HG03457 (cell line): ENCODE results near the gene CCDC150.
"Not testable (repeated sequence)": the region's sequence is repeated elsewhere in the genome, so short reads cannot be mapped to it uniquely, and the experiment has no call there.

Source experiments
- ATAC-seq: cut with Tn5 transposase; IDR thresholded peaks from one replicate; pipeline ENCODE4 v1.9.1; 2021; ENCODE audit warnings: moderate number of reproducible peaks; ENCODE audit not compliant: unreplicated experiment

Gene CCDC150

DNA sequence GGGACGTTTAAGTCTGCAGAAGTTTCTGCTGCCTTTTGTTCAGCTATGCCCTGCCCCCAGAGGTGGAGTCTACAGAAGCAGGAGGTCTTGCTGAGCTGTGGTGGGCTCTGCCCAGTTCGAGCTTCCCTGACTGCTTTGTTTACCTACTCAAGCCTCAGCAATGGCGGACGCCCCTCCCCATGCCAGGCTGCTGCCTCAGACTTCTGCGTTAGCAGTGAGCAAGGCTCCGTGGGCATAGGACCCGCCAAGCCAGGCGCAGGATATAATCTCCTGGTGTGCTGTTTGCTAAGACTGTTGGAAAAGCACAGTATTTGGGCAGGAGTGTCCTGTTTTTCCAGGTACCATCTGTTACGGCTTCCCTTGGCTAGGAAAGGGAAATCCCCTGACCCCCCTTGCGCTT is 70.5 kb downstream of the CCDC150 start:
- not testable (repeated sequence) for ATAC-seq

DNA sequence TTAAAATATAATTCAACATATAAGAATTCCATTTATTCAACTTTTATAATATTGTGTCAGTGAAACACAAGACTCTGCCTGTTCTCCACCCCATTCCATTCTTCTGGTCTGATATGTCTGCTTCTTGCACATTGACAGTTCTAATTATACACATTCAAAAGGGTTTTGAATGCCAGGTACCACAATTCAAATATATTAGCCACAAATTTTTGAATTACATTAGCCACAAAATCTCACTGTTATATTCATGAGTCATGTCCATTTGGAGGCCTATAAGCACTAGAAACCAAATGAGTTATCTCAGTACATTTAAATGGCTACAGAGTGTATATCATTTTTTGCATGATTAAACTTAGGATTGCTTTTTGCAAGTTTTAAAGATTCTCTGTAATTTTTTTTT is 72.1 kb downstream of the CCDC150 start:
- ATAC-seq, result no peak

DNA sequence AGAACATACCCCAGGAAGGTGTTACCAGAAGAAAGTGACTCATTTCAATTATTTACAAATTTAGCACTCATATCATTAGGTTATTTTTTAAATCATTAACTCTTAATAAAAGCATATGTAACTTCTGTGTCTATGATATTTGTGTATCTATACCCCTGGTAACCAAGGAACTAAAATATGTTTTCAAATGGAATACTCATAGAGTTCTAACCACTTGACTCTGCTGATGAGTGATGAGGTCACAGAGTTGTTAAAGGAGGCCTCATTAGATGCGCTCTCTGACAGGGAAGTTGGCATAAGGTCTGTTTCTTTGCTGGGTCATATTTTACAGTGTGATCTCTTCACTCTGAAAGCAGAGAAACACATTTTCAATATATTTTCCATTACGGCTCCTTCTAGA is 73.4 kb downstream of the CCDC150 start:
- ATAC-seq, result no peak

DNA sequence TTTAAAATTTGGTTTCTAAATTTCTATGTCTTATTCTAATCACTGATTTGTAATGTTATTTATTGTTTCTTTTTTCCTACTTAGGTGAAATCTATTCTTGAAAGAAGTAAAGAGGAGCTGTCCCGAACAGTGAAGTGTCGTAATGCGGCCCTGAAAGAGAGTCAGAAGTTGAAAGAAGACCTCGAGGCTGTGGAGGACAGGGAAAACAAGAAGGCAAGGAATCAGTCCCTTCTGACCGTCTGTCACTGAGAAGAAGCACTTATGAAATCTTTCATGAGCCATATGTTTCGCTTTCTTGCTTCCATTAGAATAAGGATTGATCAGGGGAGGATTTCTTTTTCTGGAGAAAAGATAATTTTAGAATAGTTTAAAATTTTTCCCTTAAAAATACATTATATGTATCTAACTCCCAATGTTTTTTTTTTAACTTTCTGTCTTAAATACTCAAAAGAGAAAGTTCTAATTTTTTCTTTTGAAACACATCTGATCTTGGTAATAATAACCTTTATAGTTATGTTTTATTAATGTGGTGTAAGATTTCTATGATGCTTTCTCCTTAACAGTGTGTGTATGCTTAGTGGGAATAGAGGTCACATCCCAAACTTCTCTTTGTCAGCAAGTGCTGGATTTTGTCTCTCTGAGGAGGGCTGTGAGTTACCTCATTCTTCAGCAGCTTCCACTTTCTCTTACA is 79.0 kb downstream of the CCDC150 start:
- ATAC-seq, result no peak

DNA sequence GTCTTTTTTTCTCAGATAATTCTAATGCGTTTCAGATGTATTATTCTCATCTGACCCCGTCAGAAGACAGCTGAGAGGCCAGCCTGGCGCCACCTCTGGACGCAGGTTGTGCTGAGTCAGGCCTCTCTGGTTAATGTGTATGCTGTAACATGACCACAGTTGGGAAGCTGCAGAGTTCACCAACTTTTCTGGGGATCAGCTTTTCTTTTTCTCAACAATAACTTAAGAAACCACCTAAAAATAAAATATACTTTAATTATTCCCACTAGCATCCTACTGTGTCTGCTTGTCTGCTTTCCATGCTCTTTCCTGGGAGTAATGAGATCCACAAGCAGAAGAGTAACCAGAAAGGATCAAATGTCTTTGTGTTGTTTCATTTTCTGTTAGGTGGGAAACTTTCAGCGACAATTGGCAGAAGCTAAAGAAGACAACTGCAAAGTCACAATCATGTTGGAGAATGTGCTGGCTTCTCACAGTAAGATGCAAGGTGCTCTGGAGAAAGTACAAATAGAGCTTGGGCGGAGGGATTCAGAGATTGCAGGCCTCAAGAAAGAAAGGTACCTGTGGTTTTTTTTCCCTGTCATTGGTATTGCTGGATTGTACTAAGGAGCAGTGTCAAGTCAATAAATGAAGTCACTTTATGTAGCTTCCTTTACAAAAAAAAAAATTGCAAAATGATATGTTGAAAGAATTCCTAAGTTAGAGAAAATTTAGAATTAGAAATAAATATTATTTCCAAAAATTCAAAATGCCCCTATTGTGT is 79.8 kb downstream of the CCDC150 start:
- ATAC-seq, result peak; percentile 79

DNA sequence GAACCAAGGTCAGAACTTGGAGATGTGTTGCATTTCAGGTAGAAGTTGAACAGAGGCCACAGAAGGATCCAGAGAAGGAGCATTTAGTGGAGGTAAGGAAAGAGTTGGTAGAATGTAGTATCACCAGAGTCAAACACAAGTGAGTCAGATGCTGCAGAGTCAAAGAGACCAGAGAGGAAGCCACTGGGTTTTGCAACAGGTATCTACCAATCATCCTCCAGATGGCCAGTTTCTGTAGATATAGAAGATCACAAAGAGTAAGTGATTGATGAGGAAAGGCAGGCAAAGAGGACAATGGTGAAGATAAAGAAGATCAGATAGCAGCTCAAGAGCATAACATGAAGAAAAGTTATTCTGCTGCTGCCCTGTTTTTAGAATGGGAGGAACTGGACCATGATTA is 84.1 kb downstream of the CCDC150 start:
- ATAC-seq, result no peak

DNA sequence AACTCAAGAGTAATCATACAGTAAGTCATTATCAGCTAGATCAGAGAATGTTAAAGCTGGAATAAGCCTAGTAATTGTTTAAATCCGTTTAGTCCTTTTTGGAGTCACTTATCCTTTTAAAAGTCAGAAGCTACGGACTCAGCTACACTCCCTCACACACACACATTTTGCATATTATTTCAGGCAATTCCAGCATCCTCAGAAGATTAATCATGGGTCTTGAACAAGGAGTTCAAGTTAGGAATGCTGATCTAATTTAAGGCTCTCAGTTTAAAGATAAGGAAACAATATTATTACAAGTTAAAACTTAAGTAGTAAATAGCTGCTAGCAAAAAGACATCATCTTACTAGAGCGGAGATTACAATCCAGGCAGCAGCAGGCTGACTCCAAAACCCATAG is 85.7 kb downstream of the CCDC150 start:
- no peak for ATAC-seq

DNA sequence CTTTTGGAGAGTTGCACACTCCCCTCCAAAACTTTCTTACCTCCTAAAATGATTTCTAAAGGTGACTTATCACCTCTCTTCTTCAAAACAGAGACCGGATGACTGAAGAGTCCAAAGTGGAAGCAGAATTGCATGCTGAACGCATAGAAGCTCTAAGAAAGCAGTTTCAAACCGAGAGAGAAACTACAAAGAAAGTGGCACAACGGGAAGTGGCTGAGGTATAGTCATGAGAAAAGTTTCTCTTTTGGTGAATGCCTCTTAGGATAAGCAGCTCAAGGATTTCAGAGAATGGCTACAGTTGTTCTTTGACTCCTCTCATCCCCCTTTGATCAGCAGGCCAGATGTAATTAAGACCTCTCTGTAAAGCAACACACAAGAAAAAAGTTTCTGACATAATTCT is 86.4 kb downstream of the CCDC150 start:
- ATAC-seq, result no peak

DNA sequence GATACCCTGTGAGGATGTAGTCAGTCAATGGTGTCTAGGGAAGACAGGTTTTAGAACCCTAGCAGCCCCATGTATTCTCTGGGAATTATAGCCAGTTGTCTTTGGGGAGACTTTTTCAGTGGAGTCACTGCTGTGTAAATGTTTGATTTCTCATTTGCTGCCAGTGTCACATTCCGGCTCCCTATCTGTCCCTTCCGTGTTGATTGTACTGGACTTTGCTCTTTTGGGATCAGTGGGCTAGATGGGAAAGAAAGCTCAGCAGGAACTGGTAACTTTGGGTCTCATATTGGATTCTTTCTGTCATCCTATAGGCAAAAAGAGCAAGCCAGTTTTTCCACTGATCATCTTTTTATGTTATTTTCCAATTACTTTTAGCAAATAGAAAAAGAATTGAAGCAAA is 89.9 kb downstream of the CCDC150 start:
- no peak for ATAC-seq

DNA sequence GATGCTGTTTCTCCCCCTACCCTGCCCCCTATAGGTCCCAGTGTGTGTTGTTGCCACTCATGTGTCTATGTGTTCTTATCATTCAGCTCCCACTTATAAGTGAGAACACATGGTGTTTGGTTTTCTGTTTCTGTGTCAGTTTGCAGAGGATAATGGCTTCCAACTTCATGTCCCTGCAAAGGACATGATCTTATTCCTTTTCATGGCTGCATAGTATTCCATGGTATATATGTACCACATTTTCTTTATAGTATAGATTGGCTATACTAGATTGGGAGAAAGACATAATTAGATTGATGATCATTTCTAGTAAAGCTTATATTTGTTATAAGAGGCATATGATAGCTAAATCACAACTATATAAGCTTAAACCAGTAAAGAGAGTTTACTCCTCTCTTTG is 97.1 kb downstream of the CCDC150 start:
- not testable (repeated sequence) for ATAC-seq

DNA sequence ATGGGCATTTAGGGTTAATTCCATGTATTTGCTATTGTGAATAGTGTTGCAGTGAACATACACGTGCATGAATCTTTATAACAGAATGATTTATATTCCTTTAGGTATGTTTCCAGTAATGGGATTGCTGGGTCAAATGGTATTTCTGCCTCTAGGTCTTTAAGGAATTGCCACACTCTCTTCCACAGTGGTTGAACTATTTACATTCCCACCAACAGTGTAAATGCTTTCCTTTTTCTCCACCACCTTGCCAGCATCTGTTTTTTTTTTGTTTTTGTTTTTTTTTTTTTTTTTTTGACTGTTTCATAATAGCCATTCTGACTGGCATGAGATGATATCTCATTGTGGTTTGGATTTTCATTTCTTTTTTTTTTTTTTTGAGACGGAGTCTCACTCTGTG is 97.5 kb downstream of the CCDC150 start:
- ATAC-seq, result no peak

DNA sequence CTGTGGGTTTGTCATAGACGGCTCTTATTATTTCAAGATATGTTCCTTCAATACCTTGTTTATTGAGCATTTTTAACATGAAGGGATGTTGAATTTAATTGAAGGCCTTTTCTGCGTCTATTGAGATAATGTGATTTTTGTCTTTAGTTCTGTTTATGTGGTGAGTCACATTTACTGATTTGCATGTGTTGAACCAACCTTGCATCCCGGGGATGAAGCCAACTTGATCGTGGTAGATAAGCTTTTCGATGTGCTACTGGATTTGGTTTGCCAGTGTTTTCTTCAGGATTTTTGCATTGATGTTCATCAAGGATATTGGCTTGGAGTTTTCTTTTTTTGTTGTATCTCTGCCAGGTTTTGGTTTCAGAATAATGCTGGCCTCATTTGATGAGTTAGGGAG is 99.5 kb downstream of the CCDC150 start:
- ATAC-seq, result no peak

DNA sequence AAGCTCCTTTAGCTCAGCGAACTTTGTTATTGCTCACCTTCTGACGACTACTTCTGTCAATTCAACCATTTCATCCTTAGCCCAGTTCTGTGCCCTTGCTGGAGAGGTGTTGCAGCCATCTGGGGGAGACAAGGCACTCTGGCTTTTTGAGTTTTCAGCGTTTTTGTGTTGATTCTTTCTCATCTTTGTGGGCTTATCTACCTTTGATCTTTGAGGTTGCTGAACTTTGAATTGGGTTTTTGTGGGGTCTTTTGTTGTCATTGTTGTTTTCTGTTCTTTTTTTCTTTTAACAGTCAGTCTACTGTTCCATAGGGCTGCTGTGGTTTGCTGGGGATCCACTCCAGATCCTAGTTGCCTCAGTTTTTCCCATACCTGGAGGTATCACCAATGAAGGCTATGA is 102.7 kb downstream of the CCDC150 start:
- no peak for ATAC-seq

DNA sequence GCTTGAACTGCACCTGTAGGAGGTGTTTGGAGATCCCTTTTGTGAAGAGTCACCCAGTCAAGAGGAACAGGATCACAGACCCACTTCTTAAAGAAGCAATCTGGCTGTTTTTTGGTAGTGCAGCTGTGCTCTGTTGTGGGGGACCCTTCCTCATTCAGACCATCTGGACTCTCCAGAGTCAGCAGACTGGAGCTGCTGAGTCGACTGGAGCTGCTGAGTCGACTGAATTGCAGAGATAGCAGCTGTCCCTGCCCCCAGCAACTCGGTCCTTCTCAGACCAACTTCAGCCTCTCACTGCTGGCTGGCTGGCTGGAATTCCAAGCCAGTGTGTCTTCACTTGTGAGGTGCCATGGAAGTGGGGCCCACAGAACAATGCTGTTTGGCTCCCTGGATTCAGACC is 103.2 kb downstream of the CCDC150 start:
- no peak for ATAC-seq

DNA sequence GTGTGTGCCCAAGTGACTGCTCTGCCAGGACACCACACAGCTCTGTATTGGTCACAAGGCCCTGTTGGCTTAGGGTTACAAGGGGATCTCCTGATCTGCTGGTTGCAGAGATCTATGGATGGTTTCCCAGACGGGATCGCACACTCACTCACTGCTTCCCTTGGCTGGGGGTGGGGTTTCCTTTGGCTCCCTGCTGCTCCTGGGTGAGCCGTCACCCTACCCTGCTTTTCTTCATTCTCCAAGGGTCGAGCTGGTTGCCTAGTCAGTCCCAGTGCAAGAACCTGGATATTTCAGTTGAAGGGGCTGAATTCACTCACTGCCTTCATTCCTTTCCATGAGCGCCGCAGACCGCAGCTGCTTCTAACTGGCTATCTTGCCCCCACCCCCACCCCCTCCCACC is 103.7 kb downstream of the CCDC150 start:
- no peak for ATAC-seq

DNA sequence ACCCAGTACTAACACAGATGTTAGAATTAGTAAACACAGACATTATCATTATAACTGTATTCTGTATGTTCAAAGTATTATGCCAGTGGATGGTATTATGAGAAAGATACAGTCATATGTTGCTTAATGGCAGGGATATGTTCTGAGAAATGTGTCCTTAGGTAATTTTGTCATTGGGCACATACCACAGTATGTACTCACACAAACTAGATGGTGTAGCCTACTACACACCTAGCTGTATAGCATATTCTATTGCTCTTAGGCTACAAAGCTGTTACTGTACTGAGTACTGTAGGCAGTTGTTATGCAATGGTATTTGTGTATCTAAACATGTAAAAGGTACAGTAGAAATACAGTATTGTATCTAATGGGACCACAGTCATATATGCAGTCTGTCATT is 106.2 kb downstream of the CCDC150 start:
- ATAC-seq, result no peak

DNA sequence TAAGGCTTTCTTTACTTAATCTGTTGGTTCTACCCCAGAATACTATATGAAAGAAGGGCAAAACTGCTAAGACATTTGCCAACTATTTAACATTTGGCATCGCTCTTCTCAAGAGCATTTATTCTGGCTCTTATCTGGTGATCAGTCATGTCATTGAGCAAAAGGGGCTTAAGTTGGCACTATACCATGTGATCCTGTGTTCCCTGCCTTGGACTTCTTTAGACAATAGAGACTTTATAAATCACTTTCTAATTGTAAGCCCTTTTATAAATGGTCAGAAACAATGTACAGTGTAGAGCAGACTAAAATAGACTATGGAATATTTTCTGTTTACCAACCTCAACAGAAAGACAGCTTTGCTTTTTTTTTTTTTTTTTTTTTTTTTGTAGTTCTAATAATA is 107.9 kb downstream of the CCDC150 start:
- ATAC-seq, result no peak

DNA sequence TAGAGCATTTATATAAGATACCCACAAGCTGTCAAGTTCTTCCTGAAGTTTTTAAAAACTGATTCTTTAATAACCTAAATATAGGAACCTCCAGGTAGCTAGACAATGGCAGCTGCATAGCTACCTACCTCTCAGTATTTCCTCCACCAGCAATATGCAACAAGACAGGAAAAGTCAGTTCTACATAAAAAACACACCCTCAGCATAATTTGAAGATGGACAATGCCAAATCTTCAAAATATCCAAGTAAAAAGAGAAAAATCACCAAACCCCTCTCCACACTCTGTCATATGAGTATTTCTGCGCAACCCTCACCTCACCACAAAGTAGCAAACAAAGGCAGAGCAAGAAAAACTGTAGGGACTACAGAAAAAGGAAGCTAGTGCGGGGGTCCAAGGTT is 108.6 kb downstream of the CCDC150 start:
- no peak for ATAC-seq

DNA sequence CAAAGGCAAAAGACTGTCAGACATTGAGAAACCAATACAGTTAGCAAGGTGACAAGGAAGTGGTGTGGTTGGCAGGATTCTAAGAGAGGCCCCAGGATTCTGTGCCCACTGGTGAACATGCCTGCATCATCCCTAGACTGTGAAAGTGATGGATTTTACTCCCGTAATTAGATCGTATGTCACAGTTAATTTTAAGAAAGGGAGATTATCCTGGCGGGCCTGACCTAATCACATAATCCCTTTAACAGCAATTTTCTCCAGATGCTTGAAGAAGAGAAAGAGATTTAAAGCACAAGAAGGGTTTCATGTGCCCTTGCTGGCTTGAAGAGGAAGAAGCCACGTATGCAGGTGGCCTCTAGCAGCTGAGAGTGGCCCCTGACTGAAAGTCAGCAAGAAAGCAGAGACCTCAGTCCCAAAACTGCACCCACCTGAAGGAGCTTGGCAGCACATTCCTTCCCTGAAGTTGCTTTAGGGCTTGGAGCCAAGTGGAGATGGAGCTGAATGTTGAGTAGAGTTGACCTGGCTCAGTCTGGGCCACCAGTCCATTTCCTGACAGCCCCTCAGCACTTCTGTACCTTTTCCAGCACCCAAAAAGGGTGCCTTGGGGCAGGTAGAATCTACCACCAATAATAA is 110.9 kb downstream of the CCDC150 start:
- no peak for ATAC-seq

DNA sequence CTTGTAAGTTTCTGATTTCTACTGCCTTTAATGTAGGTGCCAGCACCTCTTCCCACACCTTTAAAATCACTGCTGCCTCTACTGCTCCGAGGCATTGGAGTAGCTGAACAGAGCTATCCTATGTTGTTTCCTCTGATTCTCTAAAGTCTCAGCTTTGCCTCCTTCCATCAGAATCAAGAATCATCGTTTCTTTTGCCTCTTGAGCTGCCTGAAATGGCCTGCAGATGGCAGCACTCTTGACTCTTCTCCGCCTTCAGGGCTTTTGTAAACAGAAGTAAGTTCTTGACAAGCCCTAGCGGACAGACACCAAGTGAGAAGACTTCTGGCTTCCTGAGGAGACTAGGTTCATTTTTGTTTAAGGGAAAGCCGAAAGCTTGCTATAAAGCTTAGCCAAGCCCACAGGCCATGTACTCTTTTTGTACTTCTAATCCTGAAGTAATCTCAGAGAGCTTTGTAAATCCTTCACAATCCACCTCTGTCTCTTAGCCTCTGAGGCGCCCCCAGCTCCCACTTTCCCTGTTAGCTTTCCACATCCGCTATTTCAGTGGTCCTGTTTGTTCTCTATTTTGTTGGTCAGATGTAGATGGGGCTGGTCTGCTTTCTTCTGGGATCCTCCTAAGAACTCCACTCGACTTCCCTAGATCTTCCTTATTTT is 111.6 kb downstream of the CCDC150 start:
- ATAC-seq, result peak; percentile 83

DNA sequence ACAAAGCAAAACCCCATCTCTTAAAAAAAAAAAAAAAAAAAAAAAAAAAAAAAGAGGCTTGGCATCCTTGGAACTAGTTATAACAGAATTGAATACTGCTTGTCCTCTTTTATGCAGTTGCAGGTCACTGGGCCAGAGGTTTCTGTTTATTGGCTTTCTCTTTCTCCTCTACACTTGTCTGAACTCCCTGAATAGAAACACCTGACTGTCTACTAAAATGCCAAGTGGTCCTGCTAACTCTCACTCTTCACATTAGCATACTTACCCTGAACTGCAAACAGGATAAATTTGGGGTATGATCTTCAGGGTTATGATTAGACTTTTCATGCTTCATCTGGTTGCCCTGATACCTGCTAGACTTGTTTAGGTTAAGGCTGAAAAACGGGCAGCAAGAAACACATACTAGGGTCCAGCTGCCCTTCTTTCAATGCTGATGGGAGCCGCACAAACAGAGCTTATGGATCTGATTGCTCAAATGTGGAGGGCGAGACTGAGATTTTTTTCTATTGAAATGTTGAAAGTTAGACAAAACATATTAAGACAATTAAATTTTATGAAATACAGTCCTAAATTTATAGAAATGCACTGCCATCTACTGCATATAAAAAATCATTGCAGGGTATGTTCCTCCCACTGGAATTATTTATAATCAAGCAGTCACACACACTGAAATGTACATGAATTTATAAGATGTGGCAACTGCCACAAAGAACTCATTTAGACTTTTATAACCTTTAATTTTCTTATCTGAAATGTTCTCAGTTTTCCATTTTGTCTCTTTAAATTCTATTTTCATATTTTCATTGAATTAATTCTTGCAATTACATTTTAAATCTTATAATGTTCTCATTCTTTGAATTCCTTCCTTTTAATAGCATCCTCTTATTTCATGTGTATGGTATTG is 119.2 kb downstream of the CCDC150 start:
- no peak for ATAC-seq
